B cell (primary cell): Measurements from ENCODE around the gene ARGLU1.

Experiments
- EZH2 ChIP-seq: IDR thresholded peaks from 2 replicates; pipeline ENCODE4 v1.6.1; 2012; ENCODE audit warnings: borderline replicate concordance, low read depth, mild to moderate bottlenecking, moderate library complexity, low read length; ENCODE audit not compliant: insufficient read depth, poor library complexity, severe bottlenecking
- TF ChIP-seq, protein P1 (sequence below): fragments of 200-600 bp; IDR thresholded peaks from one replicate; pipeline ENCODE4 v1.8.0; 2022; ENCODE audit warnings: antibody characterized with exemption, mild to moderate bottlenecking

DNA sequence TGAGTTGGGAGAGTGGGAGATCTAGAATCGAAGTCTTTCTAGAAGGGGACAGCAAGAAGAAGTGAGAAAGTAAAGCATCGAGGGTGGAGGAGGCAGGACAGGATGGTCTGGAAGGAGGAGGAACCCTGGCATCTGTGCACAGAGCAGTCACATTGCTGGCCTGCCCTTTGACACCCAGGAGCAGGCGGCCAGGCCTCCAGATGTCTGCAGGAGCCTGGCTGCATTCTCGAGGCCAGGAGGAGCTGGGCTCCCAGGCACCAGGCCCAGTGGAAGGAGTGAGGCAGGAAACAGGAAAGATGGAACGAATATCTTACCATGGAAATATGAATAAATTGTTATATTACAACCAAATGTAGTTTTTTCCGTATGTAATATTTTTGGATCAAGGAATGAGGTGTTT is 27.7 kb upstream of the ARGLU1 start:
- TF ChIP-seq, protein P1, sequence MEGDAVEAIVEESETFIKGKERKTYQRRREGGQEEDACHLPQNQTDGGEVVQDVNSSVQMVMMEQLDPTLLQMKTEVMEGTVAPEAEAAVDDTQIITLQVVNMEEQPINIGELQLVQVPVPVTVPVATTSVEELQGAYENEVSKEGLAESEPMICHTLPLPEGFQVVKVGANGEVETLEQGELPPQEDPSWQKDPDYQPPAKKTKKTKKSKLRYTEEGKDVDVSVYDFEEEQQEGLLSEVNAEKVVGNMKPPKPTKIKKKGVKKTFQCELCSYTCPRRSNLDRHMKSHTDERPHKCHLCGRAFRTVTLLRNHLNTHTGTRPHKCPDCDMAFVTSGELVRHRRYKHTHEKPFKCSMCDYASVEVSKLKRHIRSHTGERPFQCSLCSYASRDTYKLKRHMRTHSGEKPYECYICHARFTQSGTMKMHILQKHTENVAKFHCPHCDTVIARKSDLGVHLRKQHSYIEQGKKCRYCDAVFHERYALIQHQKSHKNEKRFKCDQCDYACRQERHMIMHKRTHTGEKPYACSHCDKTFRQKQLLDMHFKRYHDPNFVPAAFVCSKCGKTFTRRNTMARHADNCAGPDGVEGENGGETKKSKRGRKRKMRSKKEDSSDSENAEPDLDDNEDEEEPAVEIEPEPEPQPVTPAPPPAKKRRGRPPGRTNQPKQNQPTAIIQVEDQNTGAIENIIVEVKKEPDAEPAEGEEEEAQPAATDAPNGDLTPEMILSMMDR, result no peak
- no peak for TF ChIP-seq EZH2
